ENCODE data around the gene MIS12. TPM values are rescaled to one million over a fixed set of nuclear protein-coding genes. Genes with fewer than 3 reads are reported as not detected.

MIS12 gene
- polyA plus RNA-seq, 3 donors = 6.9 to 10.8 (median 8.9) TPM

DNA sequence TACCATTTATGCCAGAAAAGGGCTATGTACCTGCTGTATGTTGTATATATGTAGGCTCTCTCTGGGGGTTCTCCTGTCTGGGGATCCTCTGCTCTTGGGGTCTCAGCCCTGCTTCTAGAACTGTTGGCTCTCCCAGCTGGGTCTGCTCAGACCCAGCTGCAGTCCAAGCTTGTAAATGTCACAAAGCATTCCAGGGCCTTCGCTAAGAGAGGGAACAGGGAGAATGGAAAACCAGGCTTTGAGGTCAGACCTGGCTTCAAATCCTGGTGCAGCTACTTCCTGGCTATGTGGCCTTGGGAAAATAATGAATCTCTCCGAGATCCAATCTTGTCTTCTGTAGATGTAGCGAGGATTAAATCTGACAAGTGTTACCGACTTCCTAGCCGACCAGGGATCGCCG, 54.0 kb downstream of the MIS12 start:
- Histone ChIP-seq H3K4me2 (replicated peaks; ENCODE audit: extremely low read depth, low read length, poor library complexity, severe bottlenecking) (no peak overlapping the region), H3K36me3 (replicated peaks in 1 of 2; ENCODE audit: control insufficient read depth in 1 of 2, insufficient read depth in 2 of 2, low read length in 2 of 2) (peaks cover 93 to 100% of the 10 kb centered on the region in 2 donors), H3K27me3 (ENCODE audit: control insufficient read depth in 2 of 2, insufficient read depth in 2 of 2, low read length in 2 of 2) (no peaks in the 10 kb centered on the region), H4K20me1 (ENCODE audit: insufficient read depth, low read length) (peaks cover 96% of the 10 kb centered on the region), H2AFZ (ENCODE audit: insufficient read depth, low read depth, low read length, poor library complexity, severe bottlenecking) (no peak overlapping the region), H3K9me3 (replicated peaks in 1 of 2; ENCODE audit: control insufficient read depth in 1 of 2, insufficient read depth in 1 of 2, low read length in 2 of 2) (no peaks in the 10 kb centered on the region), H3K27ac (ENCODE audit: low read depth in 1 of 2, low read length in 2 of 2) (no peak overlapping the region), H3K4me1 (ENCODE audit: control insufficient read depth in 1 of 2, insufficient read depth in 2 of 2, low read length in 2 of 2) (no peaks in the 10 kb centered on the region), H3K9ac (ENCODE audit: insufficient read depth, low read length, poor library complexity, severe bottlenecking) (no peak overlapping the region), H3K79me2 (ENCODE audit: insufficient read depth, low read length) (no peaks in the 10 kb centered on the region), H3K4me3 (replicated peaks in 1 of 3; ENCODE audit: low read depth in 2 of 3, low read length in 3 of 3) (no peak overlapping the region)
- Mint-ChIP-seq H3K36me3 (peaks cover 95 to 99% of the 10 kb centered on the region in 2 donors), H3K27ac (no peak overlapping the region), H3K4me3 (no peak overlapping the region), H3K4me1 (no peaks in the 10 kb centered on the region), H3K9me3 (no peaks in the 10 kb centered on the region), H3K27me3 (ENCODE audit: low read depth in 3 of 3) (peaks cover 0 to 3% (median 1%) of the 10 kb centered on the region in 3 donors)
- TF ChIP-seq, protein P1, sequence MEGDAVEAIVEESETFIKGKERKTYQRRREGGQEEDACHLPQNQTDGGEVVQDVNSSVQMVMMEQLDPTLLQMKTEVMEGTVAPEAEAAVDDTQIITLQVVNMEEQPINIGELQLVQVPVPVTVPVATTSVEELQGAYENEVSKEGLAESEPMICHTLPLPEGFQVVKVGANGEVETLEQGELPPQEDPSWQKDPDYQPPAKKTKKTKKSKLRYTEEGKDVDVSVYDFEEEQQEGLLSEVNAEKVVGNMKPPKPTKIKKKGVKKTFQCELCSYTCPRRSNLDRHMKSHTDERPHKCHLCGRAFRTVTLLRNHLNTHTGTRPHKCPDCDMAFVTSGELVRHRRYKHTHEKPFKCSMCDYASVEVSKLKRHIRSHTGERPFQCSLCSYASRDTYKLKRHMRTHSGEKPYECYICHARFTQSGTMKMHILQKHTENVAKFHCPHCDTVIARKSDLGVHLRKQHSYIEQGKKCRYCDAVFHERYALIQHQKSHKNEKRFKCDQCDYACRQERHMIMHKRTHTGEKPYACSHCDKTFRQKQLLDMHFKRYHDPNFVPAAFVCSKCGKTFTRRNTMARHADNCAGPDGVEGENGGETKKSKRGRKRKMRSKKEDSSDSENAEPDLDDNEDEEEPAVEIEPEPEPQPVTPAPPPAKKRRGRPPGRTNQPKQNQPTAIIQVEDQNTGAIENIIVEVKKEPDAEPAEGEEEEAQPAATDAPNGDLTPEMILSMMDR (IDR thresholded peaks at IDR 0.05) = no peak
- DNase-seq = no peak
- WGBS (ENCODE audit: insufficient coverage) = 100% methylated on average over 1 of the region's 7 CpGs
- intact Hi-C loops (cut with micrococcal nuclease) = no loop called here

Other genes with a start within 250 kb of the MIS12 start
- gene RABEP1, start 204.3 kb upstream of the MIS12 start, polyA plus RNA-seq = 10 to 100 TPM; 12.7 to 19.1 (median 13.7) TPM
- 10 to 100 TPM; 23.1 to 45.7 (median 36.1) TPM for gene NUP88, start 66.9 kb upstream of the MIS12 start, polyA plus RNA-seq
- 10 to 100 TPM; 18.9 to 31.9 (median 20.5) TPM for gene RPAIN, start 66.4 kb upstream of the MIS12 start, polyA plus RNA-seq
- 100 to 1,000 TPM in 2 of 3 donors, 10 to 100 TPM in 1; 32.7 to 169 (median 122) TPM for gene C1QBP, start 47.4 kb upstream of the MIS12 start, polyA plus RNA-seq
- 1 to 10 TPM in 1 of 3 donors, under 1 TPM in 2; 0.72 to 7.2 (median 0.96) TPM for gene DHX33, start 17.6 kb upstream of the MIS12 start, polyA plus RNA-seq
- gene DERL2, start 388 bp upstream of the MIS12 start, polyA plus RNA-seq = 10 to 100 TPM; 30.6 to 84.9 (median 81.6) TPM
- gene NLRP1, start 97.9 kb downstream of the MIS12 start, polyA plus RNA-seq = 100 to 1,000 TPM in 1 of 3 donors, 10 to 100 TPM in 2; 13.2 to 388 (median 17.3) TPM

Data from CD14-positive monocyte (primary cell).